Prostate gland (tissue), 2 donors: ENCODE results near the gene TAS2R40.

ENCODE experiments used
- CTCF ChIP-seq, 4 experiments: fragments of 200-600 bp in 2 of 4; fragments of 450-650 bp in 2 of 4; sonication (generic) in 2 of 4; IDR thresholded peaks; 1 replicate in 3 of 4; 2 replicates in 1 of 4; pipeline ENCODE4 v1.5.1; 2016 to 2019; ENCODE audit warnings: antibody characterized with exemption in 4 of 4, mild to moderate bottlenecking in 2 of 4, moderate library complexity in 2 of 4
- POLR2A ChIP-seq: fragments of 450-650 bp; IDR thresholded peaks from one replicate; pipeline ENCODE4 v1.6.1; 2016; ENCODE audit warnings: antibody characterized with exemption, mild to moderate bottlenecking
- POLR2AphosphoS5 ChIP-seq: sonication (generic); formaldehyde crosslinking; IDR thresholded peaks from one replicate; pipeline ENCODE4 v1.6.1; 2017; ENCODE audit warnings: antibody characterized with exemption

- TF ChIP-seq POLR2A (no peak), CTCF (IDR thresholded peaks at IDR 0.05) (no peak), POLR2AphosphoS5 (no peak)
These were observed at the start of gene TAS2R40 for GRCh38 chr7:143221737-143222136.
